H1 (cell line): Measurements from ENCODE around the gene CENPO. TPM values are rescaled to one million over a fixed set of nuclear protein-coding genes. Genes with fewer than 3 reads are reported as not detected.

ENCODE experiments used
- CTCF ChIA-PET: fragments of 300-600 bp; sonication (Branson Sonifier 250); formaldehyde crosslinking; loops from one replicate; lab custom pipeline; 2021; ENCODE audit not compliant: partially characterized antibody; lab: Charles Lee
- POLR2A ChIA-PET: fragments of 300-600 bp; sonication (Branson Sonifier 250); formaldehyde crosslinking; loops from one replicate; lab custom pipeline; 2021; ENCODE audit warnings: inconsistent platforms; ENCODE audit not compliant: partially characterized antibody; lab: Charles Lee
- DNase-seq, 2 experiments: peaks; one replicate each; pipeline versions ENCODE4 v3.0.0 to v3.0.0-alpha.2; 2010 to 2022; ENCODE audit warnings: low spot score in 2 of 2, low read depth in 1 of 2, mixed read lengths in 1 of 2
- FAIRE-seq: peaks from 2 replicates; lab custom pipeline; 2011; peaks lifted over from hg19 to GRCh38; lab: Jason Lieb, UNC
- H2AFZ ChIP-seq: 2 replicates; pipeline ENCODE4 v1.8.1; 2012; ENCODE audit warnings: low read length, inconsistent platforms
- H2AK5ac ChIP-seq: 2 replicates; pipeline ENCODE4 v1.6.1; 2013; ENCODE audit warnings: low read depth, low read length
- H2BK120ac ChIP-seq: replicated peaks from 2 replicates; pipeline ENCODE3; 2013; ENCODE audit warnings: low read depth, low read length, inconsistent platforms
- H2BK12ac ChIP-seq: 2 replicates; pipeline ENCODE4 v1.6.1; 2013; ENCODE audit warnings: low read depth, low read length
- H2BK15ac ChIP-seq: 2 replicates; pipeline ENCODE4 v1.6.1; 2013; ENCODE audit warnings: low read length
- H2BK20ac ChIP-seq: 2 replicates; pipeline ENCODE4 v1.6.1; 2013; ENCODE audit warnings: low read length
- H2BK5ac ChIP-seq: 2 replicates; pipeline ENCODE4 v1.6.1; 2013; ENCODE audit warnings: low read depth, low read length
- H3K14ac ChIP-seq: 2 replicates; pipeline ENCODE4 v1.6.1; 2013; ENCODE audit warnings: inconsistent platforms; ENCODE audit not compliant: insufficient read length
- H3K18ac ChIP-seq: 2 replicates; pipeline ENCODE4 v1.6.1; 2013; ENCODE audit warnings: low read length; ENCODE audit errors: extremely low read depth
- H3K23ac ChIP-seq: 2 replicates; pipeline ENCODE4 v1.6.1; 2013; ENCODE audit warnings: inconsistent platforms; ENCODE audit not compliant: insufficient read length
- H3K23me2 ChIP-seq: 2 replicates; pipeline ENCODE4 v1.6.1; 2013; ENCODE audit warnings: low read depth, low read length
- H3K27ac ChIP-seq: 2 replicates; pipeline ENCODE4 v1.6.1; 2011; ENCODE audit warnings: low read depth, low read length, inconsistent platforms
- H3K27me3 ChIP-seq, 4 experiments: replicated peaks in 1 of 4; 1 replicate in 1 of 4; 2 replicates in 3 of 4; pipeline versions ENCODE4 v1.6.1 to v1.8.1; 2011 to 2013; ENCODE audit warnings: low read length in 3 of 4, mild to moderate bottlenecking in 3 of 4, inconsistent platforms in 2 of 4, mixed read lengths in 2 of 4, moderate library complexity in 1 of 4; ENCODE audit not compliant: control insufficient read depth in 3 of 4, insufficient read depth in 3 of 4; ENCODE audit errors: extremely low read depth in 1 of 4
- H3K36me3 ChIP-seq, 4 experiments: 2 replicates each; pipeline versions ENCODE4 v1.6.1 to v1.8.1; 2011 to 2013; ENCODE audit warnings: mild to moderate bottlenecking in 4 of 4, low read length in 3 of 4, moderate library complexity in 2 of 4, control low read depth in 1 of 4, inconsistent platforms in 1 of 4; ENCODE audit not compliant: insufficient read depth in 4 of 4, control insufficient read depth in 2 of 4
- H3K4ac ChIP-seq: replicated peaks from 2 replicates; pipeline ENCODE3; 2013; ENCODE audit warnings: low read length, low read depth, mixed read lengths, inconsistent platforms; ENCODE audit not compliant: insufficient read length
- H3K4me1 ChIP-seq, 4 experiments: replicated peaks in 1 of 4; 1 replicate in 1 of 4; 2 replicates in 3 of 4; pipeline versions ENCODE4 v1.6.1 to v1.8.1; 2011 to 2013; ENCODE audit warnings: low read length in 3 of 4, inconsistent platforms in 2 of 4, mixed read lengths in 1 of 4; ENCODE audit not compliant: insufficient read depth in 4 of 4, control insufficient read depth in 3 of 4
- H3K4me2 ChIP-seq, 2 experiments: 2 replicates each; pipeline versions ENCODE4 v1.6.1 to v1.8.1; 2011 to 2013; ENCODE audit warnings: low read depth in 2 of 2, low read length in 2 of 2, control low read depth in 1 of 2, inconsistent platforms in 1 of 2, mild to moderate bottlenecking in 1 of 2; ENCODE audit not compliant: insufficient read depth in 1 of 2
- H3K4me3 ChIP-seq, 4 experiments: fragments of 200-600, 300-600 bp in 1 of 4; sonication (generic), shearing (Covaris generic), sonication (Bioruptor Twin) in 1 of 4; 2 replicates each; pipeline versions ENCODE4 v1.5.1 to v1.8.1; 2011 to 2016; ENCODE audit warnings: low read length in 4 of 4, low read depth in 3 of 4, control low read depth in 2 of 4, inconsistent platforms in 2 of 4, mild to moderate bottlenecking in 2 of 4, mixed read lengths in 1 of 4, moderate library complexity in 1 of 4; ENCODE audit not compliant: insufficient read depth in 2 of 4; ENCODE audit errors: extremely low read depth in 1 of 4
- H3K56ac ChIP-seq: replicated peaks from 2 replicates; pipeline ENCODE3; 2013; ENCODE audit warnings: low read depth, mild to moderate bottlenecking, mixed read lengths, low read length, inconsistent platforms; ENCODE audit not compliant: insufficient read length
- H3K79me1 ChIP-seq: 2 replicates; pipeline ENCODE4 v1.6.1; 2013; ENCODE audit warnings: low read depth, low read length, control low read depth
- H3K79me2 ChIP-seq, 2 experiments: 2 replicates each; pipeline versions ENCODE4 v1.6.1 to v1.8.1; 2012 to 2013; ENCODE audit warnings: low read length in 2 of 2, mild to moderate bottlenecking in 2 of 2, inconsistent platforms in 1 of 2; ENCODE audit not compliant: insufficient read depth in 2 of 2, control insufficient read depth in 1 of 2
- H3K9ac ChIP-seq, 4 experiments: replicated peaks in 1 of 4; 1 replicate in 1 of 4; 2 replicates in 3 of 4; pipeline versions ENCODE4 v1.6.1 to v1.8.1; 2011 to 2013; ENCODE audit warnings: low read depth in 3 of 4, low read length in 3 of 4, control low read depth in 2 of 4, mild to moderate bottlenecking in 2 of 4, moderate library complexity in 2 of 4, inconsistent platforms in 1 of 4; ENCODE audit errors: extremely low read depth in 1 of 4
- H3K9me3 ChIP-seq, 2 experiments: 2 replicates each; pipeline versions ENCODE4 v1.6.1 to v1.8.1; 2012 to 2013; ENCODE audit warnings: mild to moderate bottlenecking in 2 of 2, moderate library complexity in 2 of 2, control low read depth in 1 of 2, inconsistent platforms in 1 of 2, low read depth in 1 of 2, low read length in 1 of 2, mixed read lengths in 1 of 2; ENCODE audit not compliant: insufficient read depth in 2 of 2
- H4K20me1 ChIP-seq, 2 experiments: replicated peaks in 1 of 2; 2 replicates each; pipeline versions ENCODE3 to v1.8.1; 2011 to 2013; ENCODE audit warnings: inconsistent platforms in 2 of 2, low read length in 2 of 2, mild to moderate bottlenecking in 1 of 2; ENCODE audit not compliant: insufficient read depth in 2 of 2, control insufficient read depth in 1 of 2
- H4K5ac ChIP-seq: 2 replicates; pipeline ENCODE4 v1.6.1; 2013; ENCODE audit warnings: low read length, low read depth, mixed read lengths, inconsistent platforms; ENCODE audit not compliant: insufficient read length
- H4K8ac ChIP-seq: 2 replicates; pipeline ENCODE4 v1.8.0; 2013; ENCODE audit warnings: mild to moderate bottlenecking, moderate library complexity, low read length, inconsistent platforms; ENCODE audit not compliant: insufficient read depth; ENCODE audit errors: extremely low read depth
- H4K91ac ChIP-seq: replicated peaks from 2 replicates; pipeline ENCODE3; 2013; ENCODE audit warnings: low read length, mixed read lengths, inconsistent platforms; ENCODE audit not compliant: insufficient read length
- EZH2 ChIP-seq: fragments of 200-600 bp; sonication (generic); IDR thresholded peaks from 2 replicates; pipeline ENCODE4 v1.7.1; 2012; ENCODE audit warnings: low read depth, mild to moderate bottlenecking, moderate library complexity, low read length, inconsistent platforms; ENCODE audit not compliant: severe bottlenecking
- SUZ12 ChIP-seq: fragments of 200-600 bp; sonication (generic); IDR thresholded peaks from 2 replicates; pipeline ENCODE4 v1.6.1; 2012; ENCODE audit warnings: mild to moderate bottlenecking, inconsistent platforms, low read length, moderate library complexity, mixed read lengths
- TEAD4 ChIP-seq: IDR thresholded peaks from 2 replicates; pipeline ENCODE4 v1.6.1; 2012; ENCODE audit warnings: low read depth, low read length, inconsistent platforms, mixed read lengths
- WGBS, 2 experiments: shearing (Covaris generic) in 1 of 2; methylation state at CpG; one replicate each; pipeline versions ENCODE4 v1.1.6 to v1.1.7; 2013 to 2015; ENCODE audit warnings: low lambda C conversion rate in 2 of 2, mixed read lengths in 2 of 2, inconsistent platforms in 1 of 2, low coverage in 1 of 2, missing lambda C conversion rate in 1 of 2; ENCODE audit not compliant: insufficient replicate concordance in 2 of 2, insufficient coverage in 1 of 2, insufficient read length in 1 of 2; ENCODE audit errors: extremely low coverage in 1 of 2, missing lambda C conversion rate in 1 of 2; 5-methylcytosine and 5-hydroxymethylcytosine counted together
- polyA plus RNA-seq, 7 experiments: library from polyadenylated mRNA; depleted of rRNA in 3 of 7; stranded (reverse) in 5 of 7; unstranded in 2 of 7; fragments of >200 nt in 5 of 7; fragments of 200-250 nt in 2 of 7; gene quantifications; 1 replicate in 5 of 7; 2 replicates in 1 of 7; 4 replicates in 1 of 7; pipeline versions ENCODE4 v1.2.1 to v1.2.3, GENCODE V29; 2011 to 2013; ENCODE audit warnings: missing spikeins in 2 of 7, mixed read lengths in 2 of 7
- total RNA-seq: library from RNA; stranded (reverse); fragmentation: NEBNext Ultra II Directional; extraction: Animal tissue kit (Norgen Biotek cat#: 25700); gene quantifications from 2 replicates; pipeline ENCODE4 v1.2.1, GENCODE V29; 2021

CENPO gene
- total and polyA plus RNA-seq, 2 of the 8 experiments (the other 6 are each of a cell fraction or from before 2014, with no cell fraction given): 34.4 to 46.3 TPM

- Histone ChIP-seq H4K91ac (no peak overlapping the region), H3K4me3 (no peak overlapping the region), H3K27me3 (no peaks in the 10 kb centered on the region), H3K56ac (no peak overlapping the region), H2AFZ (no peak overlapping the region), H2BK120ac (no peak overlapping the region), H3K14ac (no peak overlapping the region)
- no peak for TF ChIP-seq TEAD4
- no peak for TF ChIP-seq EZH2
- TF ChIP-seq SUZ12: no peak
- TF ChIP-seq, all 59 proteins: peak for 0
- FAIRE-seq: no peak
- H3K9me3 ChIP-seq: peaks cover 2 to 13% of the 10 kb centered on the region in 2 experiments; a peak in 1 of 4 replicates
- peaks cover 0 to 3% of the 10 kb centered on the region in 2 experiments for H4K20me1 ChIP-seq
- H3K23ac ChIP-seq: no peak overlapping the region
- H2BK5ac ChIP-seq: no peak overlapping the region
- H3K79me2 ChIP-seq: no peaks in the 10 kb centered on the region
- no peak overlapping the region for H2BK15ac ChIP-seq
- no peak overlapping the region for H3K4me2 ChIP-seq
- H4K5ac ChIP-seq: no peak overlapping the region
- no peak overlapping the region for H2BK12ac ChIP-seq
- H2BK20ac ChIP-seq: no peak overlapping the region
- H2AK5ac ChIP-seq: no peak overlapping the region
- no peaks in the 10 kb centered on the region for H3K79me1 ChIP-seq
- no peak overlapping the region for H3K9ac ChIP-seq
- H3K36me3 ChIP-seq: peaks cover 0 to 13% (median under 1%) of the 10 kb centered on the region in 4 experiments; a peak in 3 of 8 replicates
- no peak overlapping the region for H3K27ac ChIP-seq
- no peak for DNase-seq
- ChIA-PET POLR2A (no interaction called here), CTCF (interaction anchor here (0.7 to 4.6 kb wide), 16 partner anchors 11 to 421 kb away, joined by 3 to 30 read pairs (median 4); no protein-coding TSS in a partner anchor)
- H4K8ac ChIP-seq: no peak overlapping the region
- H3K4ac ChIP-seq: no peak overlapping the region
- H3K23me2 ChIP-seq: 0 out of 2 replicates have a peak, but pooled peaks cover 2% of the 10 kb centered on the region
- 95% methylated on average over 12 of the region's 12 CpGs; no CpG with 5 or more reads in 1 of the 2 experiments for WGBS, 2 experiments
- H3K4me1 ChIP-seq: peaks cover 2 to 21% (median 11%) of the 10 kb centered on the region in 4 experiments; a peak in 6 of 7 replicates
- H3K18ac ChIP-seq: no peak overlapping the region
Measured at GRCh38 chr2:24830786-24831185, 37.6 kb downstream of the CENPO start.
